GM21528 (cell line): ENCODE results near the gene APOA4.
"Not testable (repeated sequence)": the region's sequence is repeated elsewhere in the genome, so short reads cannot be mapped to it uniquely, and the experiment has no call there.

Experiments
- ATAC-seq: cut with Tn5 transposase; IDR thresholded peaks from one replicate; pipeline ENCODE4 v1.9.1; 2021; ENCODE audit warnings: mild to moderate bottlenecking, moderate library complexity; ENCODE audit not compliant: unreplicated experiment, low FRiP score

Gene APOA4

DNA sequence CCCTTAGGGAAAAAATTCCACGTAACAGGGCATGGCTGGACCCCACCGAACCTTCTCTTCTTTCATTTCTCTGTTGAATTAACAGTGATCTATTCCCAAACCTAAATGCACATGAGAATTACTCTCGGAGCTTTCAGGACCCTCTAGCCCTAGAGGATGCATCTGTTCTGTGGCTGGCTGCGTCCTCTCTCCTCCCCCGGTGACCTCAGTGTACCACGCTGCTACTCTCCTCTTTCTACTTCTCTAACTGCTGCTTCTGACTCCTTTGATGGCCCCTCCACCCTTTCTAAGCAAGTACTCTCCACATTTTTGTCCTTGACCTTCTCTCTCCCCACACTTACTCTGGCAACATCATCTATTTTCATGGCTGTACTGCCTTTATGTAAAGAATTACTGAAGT, 26.4 kb upstream of the APOA4 start:
- no peak for ATAC-seq

DNA sequence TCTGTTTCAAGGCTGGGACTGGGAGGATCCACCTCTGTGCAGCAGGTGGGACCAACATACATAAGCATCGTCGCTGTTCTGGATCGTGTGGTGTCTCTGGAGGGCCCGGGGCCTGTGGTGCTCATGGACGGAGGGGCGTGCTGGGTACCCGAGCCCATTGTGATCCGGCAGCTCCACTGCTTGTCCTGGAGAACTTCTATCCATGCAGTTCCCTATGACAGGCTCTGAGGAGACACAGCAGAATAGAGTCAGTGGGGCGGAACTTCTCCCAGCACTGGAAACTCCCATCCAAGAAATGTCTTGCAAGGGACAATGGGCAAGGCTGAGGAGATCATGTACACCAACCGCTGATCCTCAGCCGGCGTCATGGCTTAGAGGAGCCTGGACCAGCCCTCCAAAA, 26.0 kb upstream of the APOA4 start:
- no peak for ATAC-seq

DNA sequence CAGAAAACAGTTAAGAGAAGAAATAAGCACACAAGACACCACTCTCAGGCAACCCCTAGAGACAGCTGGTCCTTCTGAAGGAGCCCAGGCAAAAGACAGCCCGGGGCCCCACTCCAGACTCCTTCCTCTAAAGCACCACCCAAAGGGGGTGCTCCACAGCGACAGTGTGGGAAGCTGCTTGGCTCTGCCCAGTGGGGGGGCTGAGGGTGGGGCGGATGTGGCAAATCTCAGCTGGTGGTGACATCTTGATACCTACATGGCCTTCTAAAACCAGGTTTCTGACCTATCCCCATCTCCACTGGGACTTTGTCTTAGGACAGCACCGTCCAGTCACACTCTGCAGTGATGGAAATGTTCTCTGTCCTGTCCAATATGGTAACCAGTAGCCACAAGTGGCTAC, 24.5 kb upstream of the APOA4 start:
- ATAC-seq: no peak

DNA sequence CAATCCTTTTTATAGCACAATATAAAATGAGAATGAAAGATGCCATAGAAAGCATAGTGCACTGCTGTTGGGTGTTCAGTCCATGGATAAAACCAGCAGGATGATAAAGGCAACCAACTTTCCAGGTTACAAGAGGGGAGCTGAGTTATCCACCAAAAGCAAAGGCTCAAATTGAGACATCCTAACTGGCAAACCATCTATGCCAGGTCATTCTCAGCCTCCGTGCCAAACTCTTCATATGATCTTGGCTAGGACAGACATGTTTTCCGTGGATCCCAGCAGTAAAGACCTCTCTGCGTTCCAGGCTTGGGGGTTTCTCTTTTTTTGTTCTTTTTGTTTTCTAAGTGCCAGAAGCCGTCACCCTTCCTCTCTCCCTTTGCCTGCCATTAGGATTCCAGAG, 21.6 kb upstream of the APOA4 start:
- no peak for ATAC-seq

DNA sequence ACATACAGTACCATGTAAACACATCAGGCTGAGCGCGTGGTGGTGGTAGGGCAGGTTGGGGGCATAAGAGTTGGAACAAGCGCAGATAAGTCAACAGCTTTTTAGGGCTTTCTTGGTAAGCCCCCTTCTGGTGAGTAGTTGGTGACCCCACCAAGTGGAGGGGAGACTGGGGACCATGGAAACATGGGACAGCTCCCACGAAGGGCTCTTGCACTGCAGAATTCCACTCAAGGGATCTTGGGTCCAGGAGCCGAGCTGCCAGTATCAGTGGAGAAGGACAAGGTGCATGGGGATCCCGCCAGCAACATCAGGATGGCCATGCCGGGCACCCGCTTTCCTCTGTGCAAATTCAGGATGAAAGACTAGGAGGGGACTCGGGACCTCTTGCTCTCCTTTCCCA, 20.6 kb upstream of the APOA4 start:
- no peak for ATAC-seq

DNA sequence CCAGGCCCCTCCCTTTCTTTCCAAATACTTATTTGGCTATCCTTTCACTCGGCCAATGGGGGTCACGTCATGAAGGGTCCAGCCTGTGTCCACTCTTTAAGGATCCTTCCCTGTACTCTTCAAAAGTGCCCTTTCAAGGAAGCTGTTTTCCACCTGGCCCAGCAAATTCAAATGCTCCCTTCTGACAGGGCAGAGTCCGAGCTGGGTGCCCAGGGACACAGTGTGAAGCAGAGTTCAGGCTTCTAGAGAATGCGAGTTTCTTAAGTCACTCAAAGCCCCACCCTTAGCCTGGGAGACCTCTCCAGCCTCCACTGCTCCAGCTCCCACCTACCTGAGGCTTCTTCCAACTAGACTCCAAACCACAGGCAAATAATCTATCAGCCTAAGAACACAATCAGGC, 19.8 kb upstream of the APOA4 start:
- ATAC-seq: no peak

DNA sequence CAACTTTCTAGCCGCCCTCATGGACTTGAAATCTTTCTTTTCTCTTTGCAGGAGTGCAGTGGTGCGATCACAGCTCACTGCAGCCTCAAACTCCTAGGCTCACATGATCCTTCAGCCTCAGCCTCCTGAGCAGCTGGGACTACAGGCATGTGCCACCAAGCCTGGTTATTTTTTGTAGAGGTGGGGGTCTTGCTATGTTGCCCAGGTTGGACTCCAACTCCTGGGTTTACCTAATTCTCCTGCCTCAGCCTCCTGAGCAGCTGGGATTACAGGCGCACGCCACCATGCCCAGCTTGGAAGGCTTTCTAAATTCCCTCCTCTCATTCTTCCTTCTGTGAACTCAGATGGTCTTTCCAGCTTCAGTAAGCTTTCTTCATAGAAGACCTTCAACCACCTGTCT, 19.0 kb upstream of the APOA4 start:
- ATAC-seq: no peak

DNA sequence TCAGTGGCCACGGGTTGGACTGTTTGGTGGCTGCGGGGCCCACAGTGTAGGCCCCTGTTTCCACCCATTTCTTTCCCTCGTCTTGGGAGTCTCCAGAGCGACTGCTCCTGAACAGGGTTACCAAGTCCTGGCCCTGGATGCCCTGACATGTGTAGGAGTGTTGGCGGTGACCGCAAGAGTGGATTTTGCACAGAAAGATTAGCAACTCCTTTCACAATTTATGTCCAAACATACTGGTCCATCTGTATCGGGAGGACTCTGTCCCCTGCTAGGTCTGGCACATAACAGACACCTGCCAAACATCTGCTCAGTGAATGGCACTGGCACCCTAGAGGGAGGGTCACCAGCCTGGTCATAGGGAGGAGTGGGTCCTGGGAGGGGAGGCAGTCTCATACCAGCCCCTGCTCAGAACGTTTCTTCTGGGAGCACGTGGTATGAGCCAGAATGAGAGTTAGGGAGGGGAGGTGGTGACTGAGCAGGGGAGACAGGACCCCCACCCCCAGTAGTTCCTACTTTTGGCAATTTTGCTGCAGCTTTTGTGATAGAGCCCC, 17.7 kb upstream of the APOA4 start:
- ATAC-seq: no peak

DNA sequence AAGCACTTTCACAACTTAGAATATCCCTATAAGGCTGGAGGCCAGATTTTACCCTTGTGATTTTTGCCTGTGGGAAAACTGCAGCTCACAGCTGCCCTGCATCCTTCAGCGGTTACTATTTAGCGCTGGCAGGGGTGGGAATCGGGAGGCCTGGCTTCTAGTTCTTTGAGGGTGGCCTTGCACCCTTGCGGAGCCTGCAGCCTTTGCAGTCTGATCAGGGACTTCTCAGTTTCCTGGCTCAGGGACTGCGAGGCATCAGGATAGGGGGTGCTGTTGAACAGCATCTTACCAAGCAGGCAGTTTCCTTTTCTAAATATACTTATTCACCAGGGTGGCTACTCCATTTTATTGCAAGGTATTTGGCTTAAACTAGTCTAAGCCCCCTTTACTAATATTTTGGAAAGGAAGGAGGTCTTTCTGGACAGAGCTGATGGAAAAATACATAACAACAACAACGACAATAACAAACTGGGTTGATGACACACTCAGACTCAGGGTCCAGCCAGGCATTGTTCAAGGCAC, 17.2 kb upstream of the APOA4 start:
- ATAC-seq: no peak

DNA sequence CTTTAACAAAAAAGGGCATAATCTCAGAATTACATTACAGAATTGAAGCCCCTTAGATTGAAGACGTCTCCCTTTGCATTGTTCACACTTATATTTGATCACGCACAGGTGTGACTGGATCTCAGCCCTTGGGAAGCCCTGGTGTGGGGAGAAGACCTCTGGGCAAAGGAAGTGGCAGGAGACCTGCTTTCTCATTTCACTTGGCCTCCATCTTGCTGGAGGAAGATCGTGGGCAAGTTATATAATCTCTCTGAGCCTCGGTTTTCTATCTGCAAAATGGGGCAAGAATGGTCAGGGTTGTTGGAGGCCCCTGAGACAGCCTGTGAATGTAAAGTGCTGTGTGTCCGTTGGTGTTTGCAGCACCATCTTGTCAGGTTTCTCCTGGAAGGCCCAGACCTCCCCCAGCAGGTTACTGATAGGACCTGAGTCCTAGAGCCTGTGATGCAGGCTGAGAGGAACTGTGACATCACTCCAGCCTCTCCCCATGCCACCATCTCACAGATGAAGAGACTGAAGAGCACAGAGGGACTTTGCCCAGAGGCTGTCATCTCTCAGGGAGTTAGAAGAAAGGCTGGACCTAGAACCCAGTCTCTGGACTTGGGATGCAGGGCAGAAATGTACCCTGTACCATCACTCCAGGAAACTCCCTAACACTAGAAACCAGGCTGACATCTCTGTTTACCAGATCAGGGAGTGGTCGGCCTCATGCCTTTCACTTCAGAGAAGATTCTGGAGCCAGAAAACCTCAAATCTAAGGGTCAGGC, 15.4 kb upstream of the APOA4 start:
- ATAC-seq: no peak

DNA sequence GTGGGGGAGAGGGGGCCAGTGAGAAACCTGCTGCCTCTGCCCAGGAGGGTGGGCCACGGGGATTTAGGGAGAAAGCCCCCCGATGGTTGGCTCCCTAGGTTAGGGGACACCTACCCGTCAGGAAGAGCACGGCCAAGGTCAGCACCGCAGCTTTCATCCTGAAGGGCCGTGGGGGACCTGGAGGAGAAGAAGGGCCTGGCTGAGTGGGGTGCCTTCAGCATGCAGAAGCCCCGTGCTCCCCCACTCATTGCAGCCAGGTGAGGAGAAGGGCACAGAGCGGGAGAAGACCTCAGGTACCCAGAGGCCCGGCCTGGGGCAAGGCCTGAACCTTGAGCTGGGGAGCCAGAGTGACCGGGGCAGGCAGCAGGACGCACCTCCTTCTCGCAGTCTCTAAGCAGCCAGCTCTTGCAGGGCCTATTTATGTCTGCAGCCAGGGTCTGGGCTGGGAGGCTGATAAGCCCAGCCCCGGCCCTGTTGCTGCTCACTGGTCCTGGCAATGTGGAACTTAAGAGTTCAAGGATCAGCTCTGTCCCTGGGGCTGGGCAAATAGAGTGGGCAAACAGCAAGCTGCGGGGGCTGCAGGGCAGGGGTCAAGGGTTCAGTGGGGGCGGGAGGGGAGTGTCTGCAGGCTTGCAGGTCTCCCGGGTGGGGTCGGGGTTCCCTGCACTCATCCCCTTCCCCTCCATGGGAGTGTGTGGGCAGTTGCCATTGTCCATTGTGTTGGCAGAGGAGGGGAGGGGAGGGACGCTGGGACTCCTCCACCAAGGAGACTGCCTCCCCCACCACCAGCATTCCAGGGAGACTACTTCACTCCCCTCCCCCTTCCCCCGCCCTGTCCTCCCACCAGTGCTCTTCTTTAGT, 14.4 kb upstream of the APOA4 start, which contains the start of gene APOA1:
Gene APOA1, minus strand, starts transcription at position 392 of the 861 bp plus-strand sequence. Its CDS starts 235 bp downstream, at position 157.
- no peak for ATAC-seq

DNA sequence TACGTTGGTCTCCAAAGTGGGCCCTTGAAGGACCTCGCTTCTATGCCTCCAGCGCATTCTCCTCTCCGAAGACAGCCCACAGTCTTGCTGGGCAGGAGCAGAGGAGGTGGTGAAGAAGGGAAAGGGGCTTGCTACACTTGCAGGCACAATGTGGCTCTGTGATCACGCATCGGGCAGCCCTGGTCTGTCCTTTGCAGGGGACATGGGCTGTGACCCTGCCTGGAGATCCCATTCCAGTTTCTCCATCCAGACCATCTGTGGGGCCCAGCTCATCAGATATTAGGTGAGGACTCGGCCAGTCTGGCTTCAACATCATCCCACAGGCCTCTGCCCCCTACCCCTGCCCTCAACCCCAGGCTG, 13.5 kb upstream of the APOA4 start:
- ATAC-seq: no peak

DNA sequence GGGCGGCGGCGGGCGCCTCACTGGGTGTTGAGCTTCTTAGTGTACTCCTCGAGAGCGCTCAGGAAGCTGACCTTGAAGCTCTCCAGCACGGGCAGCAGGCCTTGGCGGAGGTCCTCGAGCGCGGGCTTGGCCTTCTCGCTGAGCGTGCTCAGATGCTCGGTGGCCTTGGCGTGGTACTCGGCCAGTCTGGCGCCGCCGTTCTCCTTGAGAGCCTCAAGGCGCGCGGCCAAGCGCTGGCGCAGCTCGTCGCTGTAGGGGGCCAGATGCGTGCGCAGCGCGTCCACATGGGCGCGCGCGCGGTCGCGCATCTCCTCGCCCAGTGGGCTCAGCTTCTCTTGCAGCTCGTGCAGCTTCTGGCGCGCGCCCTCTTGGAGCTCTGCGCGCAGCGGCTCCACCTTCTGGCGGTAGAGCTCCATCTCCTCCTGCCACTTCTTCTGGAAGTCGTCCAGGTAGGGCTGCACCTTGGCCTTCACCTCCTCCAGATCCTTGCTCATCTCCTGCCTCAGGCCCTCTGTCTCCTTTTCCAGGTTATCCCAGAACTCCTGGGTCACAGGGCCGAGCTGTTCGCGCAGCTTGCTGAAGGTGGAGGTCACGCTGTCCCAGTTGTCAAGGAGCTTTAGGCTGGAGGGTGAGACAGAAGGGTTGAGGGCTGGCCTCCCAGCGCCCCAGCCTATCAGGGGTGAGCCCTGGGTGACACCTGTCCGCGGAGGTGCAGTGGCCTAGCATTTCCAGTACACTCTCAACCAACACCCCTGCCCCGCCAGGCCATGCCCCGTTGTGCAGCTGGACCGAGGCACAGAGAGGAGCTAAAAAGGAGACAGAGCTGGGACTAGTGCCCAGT, 12.9 kb upstream of the APOA4 start:
- ATAC-seq: peak; percentile 69

DNA sequence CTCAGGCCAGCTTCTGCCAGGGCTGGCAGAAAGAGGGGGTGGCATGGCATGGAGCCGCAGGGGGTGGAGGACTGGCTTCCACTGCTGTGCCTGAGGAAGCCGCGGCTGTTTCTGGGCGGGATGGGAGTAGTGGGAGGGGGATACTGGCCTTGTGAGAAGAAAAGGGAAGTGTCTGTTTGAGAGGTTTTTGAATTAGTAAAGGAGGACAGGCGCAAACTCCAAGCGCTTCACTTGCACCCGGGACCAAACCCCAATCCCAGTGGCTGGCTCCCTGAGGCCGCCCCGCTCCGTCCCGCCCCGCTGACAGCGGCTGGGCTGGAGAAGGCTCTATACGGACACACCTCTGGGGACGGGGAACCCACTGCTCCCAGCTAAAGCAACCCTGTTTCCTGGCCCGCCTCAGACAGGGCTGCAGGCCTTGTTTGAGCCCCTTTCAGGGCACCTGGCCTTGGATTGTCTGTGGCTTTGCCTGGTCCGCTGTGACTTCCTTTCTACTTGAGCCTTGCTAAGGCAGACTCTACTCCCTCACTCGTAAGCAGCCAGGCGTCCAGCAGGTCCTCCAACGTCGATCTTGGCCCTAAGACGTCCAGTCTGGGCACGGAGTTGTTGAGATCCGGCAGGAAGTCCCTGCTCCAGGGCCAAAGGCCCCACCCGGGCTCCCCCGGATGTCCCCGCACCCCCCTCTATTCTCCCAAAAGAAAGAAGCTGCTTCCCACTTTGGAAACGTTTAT, 12.1 kb upstream of the APOA4 start:
- peak; percentile 7 for ATAC-seq

DNA sequence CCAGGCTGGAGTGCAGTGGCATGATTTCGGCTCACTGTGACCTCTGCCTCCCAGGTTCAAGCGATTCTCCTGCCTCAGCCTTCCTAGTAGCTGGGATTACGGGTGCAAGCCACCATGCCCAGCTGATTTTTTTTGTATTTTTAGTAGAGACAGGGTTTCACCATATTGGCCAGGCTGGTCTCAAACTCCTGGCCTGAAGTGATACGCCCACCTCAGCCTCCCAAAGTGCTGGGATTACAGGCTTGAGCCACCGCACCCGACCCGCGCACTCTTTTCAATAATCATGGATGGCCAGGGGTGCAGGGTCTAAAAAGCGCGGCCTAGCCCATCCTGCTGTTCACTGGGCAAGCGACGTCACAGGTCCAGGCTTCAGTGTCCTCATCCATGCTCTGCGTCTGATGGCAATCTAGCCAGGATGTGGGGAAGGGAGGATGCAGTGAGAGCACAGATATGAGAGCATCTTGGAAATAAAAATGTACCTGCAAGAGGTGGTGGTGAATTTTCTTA, 11.5 kb upstream of the APOA4 start:
- ATAC-seq: not testable (repeated sequence)

DNA sequence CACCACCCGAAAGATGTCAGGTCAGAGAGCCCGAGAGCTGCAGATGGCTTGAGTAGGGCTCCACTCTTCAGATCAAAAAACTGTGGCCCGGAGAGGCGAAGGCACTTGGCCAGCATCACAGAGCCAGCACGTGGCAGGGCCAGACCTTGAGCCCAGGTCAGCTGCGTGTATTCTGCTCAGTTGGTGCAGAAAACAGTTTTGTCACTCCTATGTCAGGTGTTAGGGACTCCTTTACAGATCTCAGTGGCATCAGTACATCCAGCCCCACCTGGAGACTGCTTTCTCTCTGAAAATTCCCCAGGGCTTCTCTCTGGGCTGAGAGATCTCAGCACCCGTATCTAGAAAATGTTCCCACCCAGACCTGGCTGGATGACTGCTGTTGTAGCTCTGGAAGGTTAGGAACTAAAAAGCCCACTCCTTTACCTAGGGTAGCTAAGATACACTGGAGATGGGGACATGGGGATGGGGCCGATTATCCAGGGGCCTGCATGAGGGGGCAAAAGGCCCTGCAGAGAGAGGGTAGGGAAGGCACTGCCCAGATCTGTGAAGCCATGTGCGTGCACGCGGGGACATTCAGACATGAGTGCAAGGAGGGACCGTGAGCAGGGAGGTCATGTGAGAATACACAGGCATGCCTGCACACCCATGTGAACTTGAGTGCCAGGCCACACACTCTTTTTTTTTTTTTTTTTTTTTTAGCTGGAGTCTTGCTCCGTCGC, 10.9 kb upstream of the APOA4 start:
- ATAC-seq: no peak

DNA sequence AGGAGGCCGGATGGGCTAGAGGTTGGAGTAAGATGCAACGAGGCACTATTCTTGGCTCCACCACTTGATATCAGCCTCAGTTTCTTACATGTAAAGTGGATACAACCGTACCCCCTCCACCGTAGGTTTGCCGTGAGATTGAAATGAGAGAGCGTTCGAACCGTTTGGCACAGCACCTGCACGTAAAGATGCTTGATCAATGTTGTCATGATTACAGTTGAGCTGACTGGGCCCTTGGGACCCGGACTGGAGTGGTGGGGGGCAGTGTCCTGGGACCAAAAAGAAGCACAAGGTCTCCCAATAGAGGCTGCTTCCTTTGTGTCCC, 10.3 kb upstream of the APOA4 start:
- ATAC-seq: no peak

DNA sequence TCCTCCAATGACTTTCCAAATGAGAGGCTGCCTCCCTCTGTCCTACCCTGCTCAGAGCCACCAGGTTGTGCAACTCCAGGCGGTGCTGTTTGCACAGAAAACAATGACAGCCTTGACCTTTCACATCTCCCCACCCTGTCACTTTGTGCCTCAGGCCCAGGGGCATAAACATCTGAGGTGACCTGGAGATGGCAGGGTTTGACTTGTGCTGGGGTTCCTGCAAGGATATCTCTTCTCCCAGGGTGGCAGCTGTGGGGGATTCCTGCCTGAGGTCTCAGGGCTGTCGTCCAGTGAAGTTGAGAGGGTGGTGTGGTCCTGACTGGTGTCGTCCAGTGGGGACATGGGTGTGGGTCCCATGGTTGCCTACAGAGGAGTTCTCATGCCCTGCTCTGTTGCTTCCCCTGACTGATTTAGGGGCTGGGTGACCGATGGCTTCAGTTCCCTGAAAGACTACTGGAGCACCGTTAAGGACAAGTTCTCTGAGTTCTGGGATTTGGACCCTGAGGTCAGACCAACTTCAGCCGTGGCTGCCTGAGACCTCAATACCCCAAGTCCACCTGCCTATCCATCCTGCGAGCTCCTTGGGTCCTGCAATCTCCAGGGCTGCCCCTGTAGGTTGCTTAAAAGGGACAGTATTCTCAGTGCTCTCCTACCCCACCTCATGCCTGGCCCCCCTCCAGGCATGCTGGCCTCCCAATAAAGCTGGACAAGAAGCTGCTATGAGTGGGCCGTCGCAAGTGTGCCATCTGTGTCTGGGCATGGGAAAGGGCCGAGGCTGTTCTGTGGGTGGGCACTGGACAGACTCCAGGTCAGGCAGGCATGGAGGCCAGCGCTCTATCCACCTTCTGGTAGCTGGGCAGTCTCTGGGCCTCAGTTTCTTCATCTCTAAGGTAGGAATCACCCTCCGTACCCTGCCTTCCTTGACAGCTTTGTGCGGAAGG, 9.5 kb upstream of the APOA4 start:
- ATAC-seq: no peak
